ENCODE measurements around the gene MPV17L2.

- TF ChIP-seq REST (IDR thresholded peaks at IDR 0.05; ENCODE audit: insufficient read depth in 1 of 2, low read depth in 2 of 2, low read length in 2 of 2) (no peak), SIN3A (IDR thresholded peaks at IDR 0.05; ENCODE audit: borderline replicate concordance, insufficient read depth, low read length) (no peak), TAF1 (IDR thresholded peaks at IDR 0.05; ENCODE audit: borderline replicate concordance, insufficient read depth, low read length) (0 out of 2 replicates have a peak, but pooled peaks have one; percentile 3), POLR2AphosphoS5 (IDR thresholded peaks at IDR 0.05; ENCODE audit: low read depth, low read length) (no peak), FOXP2 (optimal IDR thresholded peaks at IDR 0.05; ENCODE audit: borderline replicate concordance, extremely low read depth, extremely low read length, insufficient read depth) (no peak)
Observed at GRCh38 chr19:18203408-18203862, 10.4 kb downstream of the MPV17L2 start.

Measured in PFSK-1 (cell line).